Upper lobe of left lung (tissue), 4 donors: Measurements from ENCODE around the gene SMYD3.

Experiments
- POLR2A ChIP-seq, 4 donors: fragments of 450-650 bp; IDR thresholded peaks; one replicate each; pipeline ENCODE4 v1.5.1; 2016 to 2017; ENCODE audit warnings: antibody characterized with exemption in 4 of 4, mild to moderate bottlenecking in 2 of 4
- POLR2AphosphoS5 ChIP-seq, 2 donors: sonication (generic); formaldehyde crosslinking; IDR thresholded peaks; one replicate each; pipeline ENCODE4 v1.5.1; 2017; ENCODE audit warnings: antibody characterized with exemption in 2 of 2
- TF ChIP-seq, protein P1 (sequence below), 6 experiments: fragments of 450-650 bp in 4 of 6; fragments of 200-600 bp in 2 of 6; sonication (generic) in 2 of 6; IDR thresholded peaks; one replicate each; pipeline ENCODE4 v1.5.1; 2016 to 2019; ENCODE audit warnings: antibody characterized with exemption in 6 of 6

DNA sequence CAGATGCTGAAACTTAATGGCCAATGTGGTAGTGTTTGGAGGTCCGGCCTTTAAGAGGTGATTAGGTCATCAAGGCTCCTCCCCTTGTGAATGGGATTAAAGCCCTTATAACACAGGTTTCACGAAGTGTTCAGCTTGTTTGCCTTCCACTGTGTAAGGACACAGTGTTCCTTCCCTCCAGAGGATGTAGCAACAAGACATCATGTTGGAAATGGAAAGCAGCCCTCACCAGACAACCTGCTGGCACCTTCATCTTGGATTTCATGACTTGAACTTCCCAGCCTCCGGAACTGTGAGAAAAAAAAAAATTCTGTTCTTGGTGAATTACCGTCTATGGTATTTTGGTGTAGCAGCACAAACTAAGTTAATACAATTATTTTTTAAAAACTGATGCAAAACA is 738.5 kb downstream of the SMYD3 start:
- TF ChIP-seq, protein P1, sequence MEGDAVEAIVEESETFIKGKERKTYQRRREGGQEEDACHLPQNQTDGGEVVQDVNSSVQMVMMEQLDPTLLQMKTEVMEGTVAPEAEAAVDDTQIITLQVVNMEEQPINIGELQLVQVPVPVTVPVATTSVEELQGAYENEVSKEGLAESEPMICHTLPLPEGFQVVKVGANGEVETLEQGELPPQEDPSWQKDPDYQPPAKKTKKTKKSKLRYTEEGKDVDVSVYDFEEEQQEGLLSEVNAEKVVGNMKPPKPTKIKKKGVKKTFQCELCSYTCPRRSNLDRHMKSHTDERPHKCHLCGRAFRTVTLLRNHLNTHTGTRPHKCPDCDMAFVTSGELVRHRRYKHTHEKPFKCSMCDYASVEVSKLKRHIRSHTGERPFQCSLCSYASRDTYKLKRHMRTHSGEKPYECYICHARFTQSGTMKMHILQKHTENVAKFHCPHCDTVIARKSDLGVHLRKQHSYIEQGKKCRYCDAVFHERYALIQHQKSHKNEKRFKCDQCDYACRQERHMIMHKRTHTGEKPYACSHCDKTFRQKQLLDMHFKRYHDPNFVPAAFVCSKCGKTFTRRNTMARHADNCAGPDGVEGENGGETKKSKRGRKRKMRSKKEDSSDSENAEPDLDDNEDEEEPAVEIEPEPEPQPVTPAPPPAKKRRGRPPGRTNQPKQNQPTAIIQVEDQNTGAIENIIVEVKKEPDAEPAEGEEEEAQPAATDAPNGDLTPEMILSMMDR (IDR thresholded peaks at IDR 0.05) = no peak
- TF ChIP-seq POLR2AphosphoS5 (IDR thresholded peaks at IDR 0.05) (no peak), POLR2A (IDR thresholded peaks at IDR 0.05) (no peak)
